ENCODE measurements around the gene BCAS3.

BCAS3 gene

GRCh38 chr17:61372436-61372835, 694.8 kb downstream of the BCAS3 start:
- TF ChIP-seq PATZ1 (CRISPR knock-in tag; IDR thresholded peaks at IDR 0.05; ENCODE audit: borderline replicate concordance) (no peak), PPARA (CRISPR knock-in tag; IDR thresholded peaks at IDR 0.05; ENCODE audit: borderline replicate concordance) (no peak), ISL1 (CRISPR knock-in tag; IDR thresholded peaks at IDR 0.05) (no peak), ZFP30 (CRISPR knock-in tag; IDR thresholded peaks at IDR 0.05) (no peak), CSDC2 (CRISPR knock-in tag; IDR thresholded peaks at IDR 0.05) (no peak), ZNF70 (CRISPR knock-in tag; IDR thresholded peaks at IDR 0.05) (no peak), SNAI2 (CRISPR knock-in tag; IDR thresholded peaks at IDR 0.05) (no peak), RARB (CRISPR knock-in tag; IDR thresholded peaks at IDR 0.05) (no peak), TSHZ2 (CRISPR knock-in tag; IDR thresholded peaks at IDR 0.05) (no peak), TCF4 (CRISPR knock-in tag; IDR thresholded peaks at IDR 0.05; ENCODE audit: borderline replicate concordance) (no peak), TOX (CRISPR knock-in tag; IDR thresholded peaks at IDR 0.05; ENCODE audit: borderline replicate concordance) (no peak), GLIS3 (CRISPR knock-in tag; IDR thresholded peaks at IDR 0.05) (no peak), ZC3H10 (CRISPR knock-in tag; IDR thresholded peaks at IDR 0.05) (no peak), CSRNP3 (CRISPR knock-in tag; IDR thresholded peaks at IDR 0.05) (no peak), ZNF8 (CRISPR knock-in tag; IDR thresholded peaks at IDR 0.05) (no peak), ZFP3 (CRISPR knock-in tag; IDR thresholded peaks at IDR 0.05) (no peak), OSR1 (CRISPR knock-in tag; IDR thresholded peaks at IDR 0.05) (no peak)

GRCh38 chr17:61376931-61377838, 699.5 kb downstream of the BCAS3 start:
- TF ChIP-seq ZFP3 (CRISPR knock-in tag; IDR thresholded peaks at IDR 0.05) (no peak), BACH2 (CRISPR knock-in tag; IDR thresholded peaks at IDR 0.05; ENCODE audit: borderline replicate concordance) (no peak), ZC3H10 (CRISPR knock-in tag; IDR thresholded peaks at IDR 0.05) (no peak), ISL1 (CRISPR knock-in tag; IDR thresholded peaks at IDR 0.05) (no peak), CREB5 (CRISPR knock-in tag; IDR thresholded peaks at IDR 0.05; ENCODE audit: low read depth) (no peak), ZNF565 (CRISPR knock-in tag; conservative IDR thresholded peaks at IDR 0.05; ENCODE audit: low read depth) (no peak), POU6F1 (CRISPR knock-in tag; IDR thresholded peaks at IDR 0.05; ENCODE audit: borderline replicate concordance, low read depth) (no peak), SNAI2 (CRISPR knock-in tag; IDR thresholded peaks at IDR 0.05) (no peak), RARB (CRISPR knock-in tag; IDR thresholded peaks at IDR 0.05) (no peak), ZFP30 (CRISPR knock-in tag; IDR thresholded peaks at IDR 0.05) (no peak)
- no peak for ATAC-seq

More at GRCh38 chr17:61372436-61372835, 694.8 kb downstream of the BCAS3 start:
- ATAC-seq, result no peak
